ENCODE measurements around the gene TIGIT.

TIGIT gene

DNA sequence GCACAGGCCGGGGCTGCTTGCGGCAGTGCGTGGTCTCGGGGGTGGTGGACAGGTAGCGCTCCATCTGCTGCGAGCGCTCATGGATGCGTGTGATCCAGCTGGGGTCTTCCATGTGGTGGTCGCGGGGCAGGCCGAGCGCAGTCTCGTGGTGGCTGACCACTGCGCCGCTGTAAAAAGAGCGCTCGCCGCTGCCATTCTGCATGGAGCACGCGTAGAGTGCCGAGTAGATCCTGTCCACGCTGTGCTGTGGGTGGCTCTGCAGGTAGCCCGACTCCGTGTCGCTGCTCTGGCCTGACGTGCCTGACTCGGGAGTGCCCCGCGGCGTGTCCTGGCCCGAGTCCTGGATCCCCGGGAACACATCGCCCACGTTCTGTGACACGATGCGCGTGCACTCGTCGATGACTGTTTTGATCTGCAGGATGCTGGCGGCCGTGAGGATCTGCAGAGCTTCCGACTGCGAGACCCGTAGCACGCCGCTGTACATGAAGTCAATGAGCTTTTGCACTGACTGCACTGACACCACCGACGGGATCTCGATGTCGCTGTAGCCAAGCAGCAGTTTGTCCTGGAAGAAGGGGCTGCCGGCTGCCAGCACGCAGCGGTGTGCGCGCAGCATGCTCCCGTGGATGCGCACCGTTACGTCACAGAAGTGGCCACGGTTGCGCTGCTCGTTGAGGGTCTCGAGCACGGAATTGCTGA is 57.4 kb downstream of the TIGIT start:
- no peak for DNase-seq (ENCODE audit: low read depth)

DNA sequence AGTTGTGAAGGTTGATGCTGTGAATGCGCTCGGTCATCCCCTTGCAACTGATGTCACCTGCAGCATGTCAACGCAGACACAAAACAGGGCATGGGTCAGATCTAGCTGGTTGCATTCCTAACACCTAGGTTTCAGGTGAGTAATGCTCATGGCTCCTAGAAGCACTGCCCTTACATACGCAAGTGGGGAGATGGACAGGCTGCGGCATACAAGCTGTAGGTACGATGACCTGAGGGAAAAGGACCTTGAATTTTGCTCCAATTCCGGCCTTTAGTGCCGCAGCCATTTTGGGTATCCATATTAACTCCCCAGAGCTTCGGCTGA is 58.0 kb downstream of the TIGIT start:
- DNase-seq (ENCODE audit: low read depth), result no peak

DNA sequence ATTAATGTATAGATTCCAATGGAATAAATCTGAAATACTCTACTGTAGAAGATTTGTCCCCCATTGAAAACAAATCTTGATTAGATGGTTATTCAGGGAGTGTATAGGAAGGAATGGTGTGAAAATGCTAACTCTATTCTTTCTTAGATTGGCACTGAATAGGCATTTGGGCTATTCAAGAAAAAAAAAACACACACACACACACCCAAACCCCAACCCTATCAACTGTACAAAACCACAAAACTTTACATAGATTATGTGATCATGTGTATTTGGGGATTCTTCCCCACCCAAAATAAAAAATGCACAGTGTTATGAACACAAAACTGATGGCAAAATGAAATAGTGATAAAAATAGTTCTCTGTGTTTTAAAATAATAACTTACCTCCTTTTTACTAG is 61.8 kb downstream of the TIGIT start:
- no peak for DNase-seq (ENCODE audit: low read depth)

DNA sequence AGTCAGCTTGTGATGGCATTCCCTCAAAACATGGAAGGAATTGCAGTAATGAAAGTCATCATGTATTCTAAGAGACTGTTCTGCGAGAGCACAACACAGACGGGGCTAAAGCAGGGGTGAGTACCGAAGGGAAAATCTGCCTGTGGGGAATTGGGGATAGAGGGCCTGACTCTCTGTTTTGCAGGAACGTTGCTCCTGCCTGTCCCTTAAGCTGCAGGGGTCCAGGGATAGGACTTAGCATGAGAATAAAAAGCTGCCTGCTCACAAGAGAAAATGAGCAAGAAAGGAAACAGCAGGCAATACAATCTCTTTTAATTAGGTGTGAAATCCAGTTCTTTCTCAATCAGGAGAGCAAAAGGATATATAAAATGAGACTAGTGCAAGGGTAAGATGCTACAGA is 62.2 kb downstream of the TIGIT start:
- DNase-seq (ENCODE audit: low read depth), result no peak

DNA sequence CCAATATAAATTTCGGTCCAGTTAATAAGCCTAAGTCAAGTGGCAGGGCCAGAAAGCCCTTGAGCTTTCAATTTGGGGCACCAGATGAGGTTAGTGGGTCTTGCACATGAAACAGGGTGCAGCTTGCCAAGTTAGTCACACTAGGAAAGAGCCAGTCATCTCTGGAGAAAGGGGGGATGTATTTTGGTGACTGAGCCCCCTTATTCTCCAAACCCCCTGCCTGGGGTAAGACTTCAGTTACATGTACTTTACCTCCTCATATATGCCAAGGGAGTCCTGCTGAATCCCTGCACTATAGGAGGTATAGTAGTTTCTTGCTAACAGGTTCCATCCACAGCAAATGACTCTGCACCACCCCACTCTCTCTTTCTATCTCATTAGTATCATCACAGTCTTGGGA is 62.7 kb downstream of the TIGIT start:
- no peak for DNase-seq (ENCODE audit: low read depth)
